AG20443 (cell line): Measurements from ENCODE around the gene CNNM2.
A peak's percentile ranks its signal among the peaks of the same experiment; 100 is the strongest.
"Not testable (repeated sequence)": the region's sequence is repeated elsewhere in the genome, so short reads cannot be mapped to it uniquely, and the experiment has no call there.

Experiments
- DNase-seq: peaks from one replicate; pipeline ENCODE4 v3.0.0; 2012; ENCODE audit warnings: low spot score, mixed read lengths

The CNNM2 gene

DNA sequence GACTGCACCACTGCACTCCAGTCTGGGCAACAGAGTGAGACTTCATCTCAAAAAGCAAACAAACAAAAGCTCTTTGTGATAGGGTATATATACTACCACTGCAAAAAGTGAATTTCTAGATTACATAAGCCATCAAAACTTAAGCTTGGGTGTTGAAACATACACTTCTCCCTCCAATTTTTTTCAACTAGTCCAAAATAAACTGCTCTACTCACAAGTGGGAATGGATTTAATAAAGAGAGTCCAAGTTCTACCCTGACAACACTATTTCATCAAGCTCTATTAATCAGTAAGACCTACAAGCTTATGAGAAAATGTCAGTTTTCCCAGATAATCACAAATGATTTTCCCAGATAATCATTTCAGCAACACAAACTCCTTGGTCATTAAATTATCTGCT, 192.3 kb downstream of the CNNM2 start:
- no peak for DNase-seq

DNA sequence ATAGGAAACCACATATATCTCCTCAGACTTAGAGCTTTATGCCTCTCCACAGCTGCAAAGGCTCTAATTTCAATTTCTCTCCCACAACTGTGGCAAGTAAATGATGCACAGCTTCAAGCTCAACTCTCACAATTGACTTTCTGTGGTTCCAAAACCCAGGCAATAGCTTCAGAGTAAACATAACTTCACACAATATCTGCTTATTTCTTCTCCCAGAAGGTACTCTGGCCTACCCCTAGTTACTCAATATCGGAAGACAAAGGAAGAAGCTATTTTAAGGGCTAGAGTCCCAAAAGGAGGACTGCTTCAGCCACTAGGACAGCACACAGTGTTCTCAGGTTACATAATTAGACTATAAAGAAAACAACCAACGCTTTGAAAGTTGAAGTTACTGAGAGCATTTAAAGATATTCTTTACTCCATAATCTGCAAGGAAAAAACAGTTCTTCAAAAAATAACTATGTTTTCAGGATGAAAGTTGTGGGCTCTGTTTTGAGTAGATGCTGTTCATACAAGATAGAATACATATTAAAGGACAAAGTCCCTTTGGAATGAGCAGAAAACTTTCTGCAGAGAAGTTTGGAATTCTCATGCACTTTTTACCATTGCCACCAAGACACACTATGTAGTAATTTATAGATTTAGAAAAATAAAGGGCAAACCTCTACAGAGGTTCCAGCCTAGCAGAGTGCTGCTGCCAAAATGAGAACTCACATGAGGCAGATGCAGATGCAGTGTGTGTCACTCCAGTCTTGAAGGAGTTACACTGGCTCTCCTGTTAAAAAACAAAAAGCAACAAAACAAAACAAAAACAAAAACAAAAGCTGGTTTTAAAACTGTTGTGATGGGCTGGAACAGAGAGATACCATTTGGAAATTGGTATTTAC, 193.2 kb downstream of the CNNM2 start:
- DNase-seq = peak; percentile 40

DNA sequence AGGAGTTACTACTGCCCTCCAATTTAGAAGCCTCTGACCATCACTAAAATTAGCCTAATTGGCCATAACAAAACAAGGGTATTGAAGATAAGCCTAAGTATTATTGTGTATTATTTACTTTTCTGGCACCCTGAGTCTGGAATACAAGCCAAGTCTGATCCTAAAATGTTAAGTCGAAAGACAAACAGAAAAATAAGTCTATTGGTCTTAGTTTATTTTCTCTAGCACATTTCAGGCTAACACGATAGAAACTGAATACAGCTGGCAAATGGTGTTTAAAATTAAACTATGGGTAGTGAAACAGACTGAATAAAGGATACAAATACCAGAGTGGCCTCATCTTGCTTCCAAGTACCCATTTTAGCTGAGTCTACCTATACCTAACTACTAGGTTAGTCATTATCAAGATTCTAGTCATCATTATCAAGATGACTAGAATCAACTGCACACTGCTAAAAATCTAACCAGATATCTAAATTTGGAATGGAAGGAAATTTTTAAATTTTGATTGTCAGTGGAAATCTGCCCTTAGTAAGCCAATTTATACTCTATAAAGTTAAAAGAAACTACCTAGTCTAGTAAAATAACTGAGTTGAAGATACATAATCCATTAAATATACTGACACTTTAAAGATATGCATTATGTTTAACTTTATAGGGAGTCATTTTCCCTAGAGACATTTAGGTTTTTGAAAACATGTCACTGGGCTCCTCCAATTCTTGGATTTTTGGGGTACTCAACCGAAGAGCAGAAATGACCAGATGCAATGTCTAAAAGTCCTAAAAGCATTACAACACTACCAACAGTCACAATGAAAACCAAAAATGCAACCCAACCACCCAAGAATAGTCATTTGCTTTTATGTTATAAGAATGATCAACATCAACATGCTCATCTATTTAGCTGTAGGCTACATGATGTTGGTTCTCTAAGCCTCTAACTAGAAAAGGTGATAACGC, 194.1 kb downstream of the CNNM2 start:
- DNase-seq = no peak

DNA sequence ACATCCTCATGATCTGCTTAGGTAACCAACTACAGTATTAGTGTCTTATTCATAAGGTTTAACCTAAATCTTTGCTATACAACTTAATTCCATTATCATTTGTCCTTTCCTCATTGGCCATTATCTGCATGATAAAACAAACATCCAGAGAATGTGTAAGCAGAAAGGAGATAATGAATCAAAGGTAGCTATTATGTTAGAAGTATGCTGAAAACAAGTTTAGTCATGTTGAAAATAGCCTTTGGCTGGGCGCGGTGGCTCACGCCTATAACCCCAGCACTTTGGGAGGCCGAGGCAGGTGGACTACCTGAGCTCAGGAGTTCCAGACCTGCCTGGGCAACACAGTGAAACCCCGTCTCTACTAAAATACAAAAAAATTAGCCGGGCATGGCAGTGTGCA, 196.8 kb downstream of the CNNM2 start:
- no peak for DNase-seq

DNA sequence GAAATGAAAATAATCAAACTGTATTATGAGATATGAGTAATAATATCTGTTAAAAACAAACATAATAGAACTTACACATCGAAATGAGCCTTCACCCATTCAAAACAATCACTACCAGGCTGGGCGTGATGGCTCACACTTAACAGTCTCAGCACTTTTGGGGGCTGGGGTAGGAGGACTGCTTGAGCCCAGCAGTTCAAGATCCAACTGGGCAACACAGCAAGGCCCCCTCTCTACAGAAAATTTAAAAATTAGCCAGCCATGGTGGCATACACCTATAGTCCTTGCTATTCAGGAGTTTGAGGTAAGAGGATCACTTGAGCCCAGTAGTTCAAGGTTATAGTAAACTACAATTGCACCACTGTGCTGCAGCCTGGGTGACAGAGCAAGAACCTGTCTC, 199.2 kb downstream of the CNNM2 start:
- no peak for DNase-seq

DNA sequence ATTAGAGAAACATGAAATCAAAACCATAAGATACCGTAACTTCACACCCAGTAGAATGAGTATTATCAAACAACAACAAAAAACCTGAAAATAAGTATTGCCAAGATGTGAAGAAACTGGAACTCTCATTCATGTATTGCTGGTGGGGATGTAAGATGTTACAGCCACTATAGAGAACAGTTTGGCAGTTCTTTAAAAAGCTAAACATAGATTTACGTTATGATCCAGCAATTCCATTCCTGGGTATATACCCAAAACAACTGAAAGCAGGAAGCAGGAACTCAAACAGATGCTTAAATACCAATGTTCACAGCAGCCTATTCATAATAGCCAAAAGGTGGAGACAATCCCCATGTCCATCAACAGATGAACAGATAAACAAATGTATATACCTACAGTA, 202.5 kb downstream of the CNNM2 start:
- DNase-seq = no peak

DNA sequence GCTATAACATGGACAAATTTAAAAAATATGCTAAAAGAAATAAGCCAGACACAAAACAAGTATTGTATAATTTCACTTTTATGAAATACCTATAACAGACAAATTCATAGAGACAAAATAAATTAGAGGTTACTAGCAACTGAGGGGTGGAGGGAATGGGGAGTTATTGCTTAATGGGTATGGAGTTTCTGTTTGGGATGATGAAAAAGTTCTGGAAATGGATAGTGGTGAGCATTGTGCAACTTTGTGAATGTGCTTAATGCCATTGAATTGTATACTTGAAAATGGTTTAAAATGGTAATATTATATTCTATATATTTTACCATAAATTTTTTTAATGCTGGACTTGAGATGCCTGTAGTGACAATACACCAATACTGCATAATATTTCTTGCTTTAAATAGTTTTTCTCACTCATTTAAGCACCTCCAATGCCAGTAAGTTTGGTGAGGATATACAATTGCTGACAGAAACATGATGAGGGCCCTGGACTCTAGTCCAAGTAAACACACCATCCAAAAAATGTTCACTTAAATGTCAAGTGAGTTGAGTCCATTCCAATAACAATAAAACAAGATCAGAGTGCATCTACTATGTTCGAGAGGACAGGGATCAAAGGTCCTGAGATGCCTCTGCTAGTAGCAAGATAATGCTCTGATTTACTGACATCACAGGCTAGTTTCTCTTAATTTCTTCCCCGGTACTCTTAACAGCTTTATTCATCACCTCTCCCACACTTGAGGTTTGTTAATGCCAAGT, 203.1 kb downstream of the CNNM2 start:
- peak; percentile 8 for DNase-seq

DNA sequence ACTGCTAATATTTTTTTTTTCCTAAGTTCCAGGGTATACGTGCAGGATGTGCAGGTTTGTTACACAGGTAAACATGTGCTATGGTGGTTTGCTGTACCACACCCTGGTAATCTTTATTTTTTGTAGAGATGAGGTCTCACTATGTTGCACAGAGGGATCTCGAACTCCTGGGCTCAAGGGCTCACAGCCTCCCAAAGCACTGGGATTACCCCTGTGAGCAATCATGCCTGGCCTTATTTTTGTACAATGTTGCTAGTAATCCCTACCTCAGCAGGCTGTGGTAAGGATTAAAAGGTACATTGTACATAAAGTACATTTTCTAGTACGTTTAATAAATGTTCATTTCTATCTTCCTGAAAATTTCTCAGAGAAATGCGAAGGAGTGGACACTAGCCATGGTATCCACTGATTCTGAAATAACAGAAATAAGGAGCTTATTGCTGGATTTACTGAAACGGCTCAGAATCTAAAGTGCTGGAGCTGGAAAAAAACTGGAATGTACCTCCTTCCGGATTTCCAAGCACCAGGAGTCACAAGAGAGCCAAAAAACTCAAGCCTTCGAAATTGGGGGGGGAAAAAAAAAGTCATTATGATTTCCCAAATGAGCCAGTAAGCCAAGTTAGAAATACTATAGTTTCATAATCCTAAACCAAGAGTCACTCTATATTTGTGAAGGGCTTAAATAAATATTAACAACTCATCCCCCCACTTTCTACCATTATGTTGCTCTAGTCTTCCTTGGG, 205.4 kb downstream of the CNNM2 start:
- no peak for DNase-seq

DNA sequence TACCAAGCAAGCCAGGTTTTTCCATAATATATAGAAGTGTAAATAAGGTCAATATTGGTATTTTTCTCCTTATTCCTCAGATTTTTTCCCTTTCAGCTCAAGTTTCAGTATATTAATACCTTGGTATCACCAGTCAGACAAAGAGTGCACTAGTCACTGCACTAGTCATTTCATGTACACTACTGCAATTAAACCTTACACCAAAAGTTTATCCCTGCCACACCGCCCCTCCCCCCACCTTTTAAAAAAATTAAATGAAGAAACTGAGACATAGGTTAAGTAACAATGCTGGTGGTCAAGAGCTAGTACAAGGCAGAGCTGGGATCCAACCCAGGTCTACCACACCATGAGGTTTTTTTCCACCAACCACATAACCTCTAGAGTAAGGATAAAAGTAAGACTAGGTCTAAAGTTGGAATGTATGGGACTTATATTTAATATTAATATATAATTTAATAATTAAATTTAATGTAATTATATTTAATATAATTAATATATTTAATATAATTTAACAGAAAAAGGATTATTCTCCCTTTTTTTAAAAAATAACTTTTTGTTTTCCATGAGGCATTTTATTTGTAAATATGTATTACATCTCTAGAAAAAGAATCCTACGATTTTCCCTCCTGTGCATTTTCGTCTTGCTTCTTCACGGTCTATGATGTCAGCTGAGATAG, 206.5 kb downstream of the CNNM2 start:
- no peak for DNase-seq

DNA sequence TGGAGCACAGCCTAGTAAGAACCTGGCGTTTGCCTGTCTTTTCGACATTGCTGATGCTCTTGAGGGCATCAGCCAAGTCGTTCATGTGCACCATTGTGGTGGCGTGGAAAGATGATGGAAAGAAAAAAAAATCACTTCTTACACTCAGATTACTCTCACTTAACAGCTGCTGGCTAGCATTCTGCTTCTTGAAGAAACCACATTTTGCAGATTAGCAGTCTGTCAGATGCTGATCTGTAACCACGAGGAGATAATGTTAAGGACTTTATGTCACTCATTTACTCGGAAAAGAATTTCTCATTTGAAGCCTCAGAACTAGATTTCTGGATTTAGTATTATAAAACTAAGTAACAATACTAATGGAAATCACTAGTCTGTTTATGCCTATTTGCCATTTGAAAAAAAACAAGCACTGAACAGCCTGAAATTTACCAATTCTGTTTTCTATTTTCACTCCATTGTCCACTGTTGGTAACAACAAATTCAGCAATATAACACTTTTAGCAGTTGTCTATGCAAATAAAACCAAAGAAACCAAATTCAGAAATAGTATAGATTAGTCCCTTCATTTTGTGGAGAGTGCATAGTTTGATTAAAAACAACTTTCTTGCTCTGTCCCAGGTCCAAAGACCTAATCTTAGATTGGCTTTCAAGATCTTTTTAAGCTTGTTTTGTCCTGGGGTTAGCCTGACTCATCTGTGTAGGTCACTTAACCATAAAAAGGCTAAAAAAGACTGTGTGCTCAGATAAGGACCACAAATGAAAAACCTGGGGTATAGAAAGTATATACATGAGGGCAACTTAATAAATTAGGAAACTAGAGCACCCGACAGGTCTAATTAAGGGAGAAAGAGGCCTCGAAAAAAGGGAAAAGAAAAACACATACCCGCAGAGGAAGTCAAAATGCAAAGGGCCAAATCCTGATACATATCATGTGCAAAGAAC, 207.5 kb downstream of the CNNM2 start:
- DNase-seq = no peak

DNA sequence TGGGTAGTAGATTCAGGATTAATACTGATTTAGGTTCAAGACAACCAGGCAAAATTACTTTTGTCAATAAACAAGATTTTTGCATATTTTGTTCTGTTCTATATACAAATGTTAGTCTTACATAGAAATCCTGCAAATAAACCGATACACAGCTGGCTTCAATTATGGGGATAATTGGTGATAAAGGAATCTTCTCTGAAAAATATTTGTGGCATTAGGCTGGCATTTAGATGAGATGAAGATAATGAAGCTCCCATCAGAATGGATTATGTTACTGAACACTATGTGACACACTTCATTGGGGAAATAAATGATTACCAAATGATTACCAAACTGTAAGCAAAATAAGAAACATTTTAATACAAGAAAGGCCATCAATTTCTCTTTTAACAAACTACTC, 209.1 kb downstream of the CNNM2 start:
- no peak for DNase-seq

DNA sequence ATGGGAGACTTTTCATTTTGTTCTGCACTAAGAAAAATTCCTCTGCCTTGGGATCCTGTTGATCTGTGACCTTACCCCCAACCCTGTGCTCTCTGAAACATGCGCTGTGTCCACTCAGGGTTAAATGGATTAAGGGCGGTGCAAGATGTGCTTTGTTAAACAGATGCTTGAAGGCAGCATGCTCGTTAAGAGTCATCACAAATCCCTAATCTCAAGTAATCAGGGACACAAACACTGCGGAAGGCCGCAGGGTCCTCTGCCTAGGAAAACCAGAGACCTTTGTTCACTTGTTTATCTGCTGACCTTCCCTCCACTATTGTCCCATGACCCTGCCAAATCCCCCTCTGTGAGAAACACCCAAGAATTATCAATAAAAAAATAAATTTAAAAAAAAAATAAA, 212.1 kb downstream of the CNNM2 start:
- DNase-seq = not testable (repeated sequence)

DNA sequence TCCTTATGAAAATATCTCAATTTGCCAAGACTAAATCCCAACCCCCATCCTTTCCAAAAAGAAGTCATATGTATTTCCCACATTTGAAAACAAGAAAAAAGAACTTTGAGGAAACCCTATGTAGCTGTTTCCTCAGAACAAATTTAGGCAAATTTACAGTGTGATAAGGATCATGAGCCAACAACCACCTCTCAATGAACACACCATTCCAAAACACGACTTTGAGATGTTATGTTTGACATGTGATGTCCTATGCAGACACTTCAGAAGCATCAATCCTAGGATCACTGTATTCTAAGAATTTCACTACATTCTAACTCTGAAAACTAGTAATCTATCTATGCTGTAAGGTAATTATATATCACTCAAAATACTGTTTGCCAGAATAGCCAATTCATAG, 212.8 kb downstream of the CNNM2 start:
- no peak for DNase-seq

DNA sequence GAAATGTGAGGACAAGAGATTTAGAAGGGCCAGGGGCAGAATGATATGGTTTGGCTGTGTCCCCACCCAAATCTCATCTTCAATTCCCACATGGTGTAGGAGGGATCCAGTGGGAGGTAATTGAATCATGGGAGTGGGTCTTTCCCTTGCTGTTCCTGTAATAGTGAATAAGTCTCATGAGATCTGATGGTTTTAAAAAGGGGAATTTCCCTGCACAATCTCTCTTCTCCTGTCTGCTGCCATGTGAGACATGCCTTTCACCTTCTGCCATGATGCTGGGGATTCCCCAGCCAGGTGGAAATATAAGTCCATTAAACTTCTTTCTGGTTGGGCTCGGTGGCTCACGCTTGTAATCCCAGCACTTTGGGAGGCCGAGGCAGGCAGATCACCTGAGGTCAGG, 217.1 kb downstream of the CNNM2 start:
- not testable (repeated sequence) for DNase-seq

DNA sequence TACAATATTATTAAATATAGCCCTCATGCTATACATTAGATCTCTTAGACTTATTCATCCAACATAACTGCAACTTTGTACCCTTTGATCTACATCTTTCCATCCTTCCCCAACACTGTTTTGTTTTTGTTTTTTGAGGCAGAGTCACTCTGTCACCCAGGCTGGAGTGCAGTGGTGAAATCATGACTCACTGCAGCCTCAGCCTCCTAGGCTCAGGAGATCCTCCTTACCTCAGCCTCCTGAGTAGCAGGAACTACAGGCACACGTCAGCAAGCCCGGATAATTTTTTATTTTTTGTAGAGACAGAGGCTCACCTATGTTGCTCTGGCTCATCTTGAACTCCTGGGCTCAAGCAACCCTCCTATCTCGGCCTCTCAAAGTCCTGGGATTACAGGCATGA, 221.7 kb downstream of the CNNM2 start:
- no peak for DNase-seq
